Bronchial epithelial cell (primary cell): ENCODE results near the gene USP5. TPM values are rescaled to one million over a fixed set of nuclear protein-coding genes. Genes with fewer than 3 reads are reported as not detected.
"Not testable (repeated sequence)": the region's sequence is repeated elsewhere in the genome, so short reads cannot be mapped to it uniquely, and the experiment has no call there.

ENCODE experiments used
- DNase-seq: peaks from one replicate; pipeline ENCODE4 v3.0.0-alpha.2; 2010; ENCODE audit warnings: low read depth
- FAIRE-seq: peaks from 2 replicates; lab custom pipeline; 2011; peaks lifted over from hg19 to GRCh38; lab: Jason Lieb, UNC
- H3K27me3 ChIP-seq: 2 replicates; pipeline ENCODE4 v1.5.1; 2011; ENCODE audit warnings: low read length; ENCODE audit not compliant: control insufficient read depth, insufficient read depth
- H3K36me3 ChIP-seq: 2 replicates; pipeline ENCODE4 v1.5.1; 2011; ENCODE audit warnings: low read length; ENCODE audit not compliant: control insufficient read depth, insufficient read depth
- H3K4me3 ChIP-seq: 2 replicates; pipeline ENCODE4 v1.5.1; 2011; ENCODE audit warnings: mild to moderate bottlenecking, low read depth, low read length, control low read depth
- CTCF ChIP-seq: IDR thresholded peaks from 2 replicates; pipeline ENCODE4 v1.5.1; 2011; ENCODE audit warnings: mild to moderate bottlenecking, moderate library complexity, low read length, control low read depth, inconsistent platforms; ENCODE audit not compliant: insufficient read depth, severe bottlenecking
- total RNA-seq: library from RNA; depleted of rRNA; stranded (reverse); fragments of >200 nt; gene quantifications from 2 replicates; pipeline ENCODE4 v1.2.1, GENCODE V29; 2014

Gene USP5
- total RNA-seq, 1 donor from 2014 or later: 45.0 TPM

GRCh38 chr12:6883252-6883651 lies 31.3 kb downstream of the USP5 start:
- no peak overlapping the region for H3K4me3 ChIP-seq
- no peak for DNase-seq
- H3K27me3 ChIP-seq: no peaks in the 10 kb centered on the region
- no peak for TF ChIP-seq CTCF
- no peaks in the 10 kb centered on the region for H3K36me3 ChIP-seq
- no peak for FAIRE-seq

- no peaks in the 10 kb centered on the region for H3K36me3 ChIP-seq
- no peak overlapping the region for H3K4me3 ChIP-seq
- no peak for TF ChIP-seq CTCF
- DNase-seq (no peak), FAIRE-seq (no peak)
- H3K27me3 ChIP-seq: no peaks in the 10 kb centered on the region
Observed at GRCh38 chr12:6883683-6884082, 31.7 kb downstream of the USP5 start.

DNA sequence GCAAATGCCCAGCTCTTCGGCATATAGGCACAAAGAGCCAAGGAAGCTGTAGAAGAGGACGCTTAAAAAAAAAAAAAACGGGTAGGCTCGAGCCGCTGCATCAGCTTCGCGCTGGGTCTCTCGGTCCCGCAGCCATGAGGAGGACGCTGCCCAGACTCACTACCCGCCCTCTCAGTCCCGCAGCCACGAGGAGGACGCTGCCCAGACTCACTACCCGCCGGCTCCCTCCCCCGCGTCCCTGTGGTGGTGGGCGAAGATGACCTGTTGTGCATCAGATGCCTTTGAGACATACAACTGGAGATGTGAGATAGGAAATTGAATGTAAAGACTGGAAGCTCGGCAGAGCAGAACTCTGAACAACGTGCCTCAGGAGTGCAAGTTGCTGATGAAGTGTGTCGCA lies 32.6 kb downstream of the USP5 start:
- Histone ChIP-seq H3K27me3 (no peaks in the 10 kb centered on the region), H3K4me3 (no peak overlapping the region), H3K36me3 (no peaks in the 10 kb centered on the region)
- DNase-seq: no peak
- no peak for FAIRE-seq
- no peak for TF ChIP-seq CTCF

DNA sequence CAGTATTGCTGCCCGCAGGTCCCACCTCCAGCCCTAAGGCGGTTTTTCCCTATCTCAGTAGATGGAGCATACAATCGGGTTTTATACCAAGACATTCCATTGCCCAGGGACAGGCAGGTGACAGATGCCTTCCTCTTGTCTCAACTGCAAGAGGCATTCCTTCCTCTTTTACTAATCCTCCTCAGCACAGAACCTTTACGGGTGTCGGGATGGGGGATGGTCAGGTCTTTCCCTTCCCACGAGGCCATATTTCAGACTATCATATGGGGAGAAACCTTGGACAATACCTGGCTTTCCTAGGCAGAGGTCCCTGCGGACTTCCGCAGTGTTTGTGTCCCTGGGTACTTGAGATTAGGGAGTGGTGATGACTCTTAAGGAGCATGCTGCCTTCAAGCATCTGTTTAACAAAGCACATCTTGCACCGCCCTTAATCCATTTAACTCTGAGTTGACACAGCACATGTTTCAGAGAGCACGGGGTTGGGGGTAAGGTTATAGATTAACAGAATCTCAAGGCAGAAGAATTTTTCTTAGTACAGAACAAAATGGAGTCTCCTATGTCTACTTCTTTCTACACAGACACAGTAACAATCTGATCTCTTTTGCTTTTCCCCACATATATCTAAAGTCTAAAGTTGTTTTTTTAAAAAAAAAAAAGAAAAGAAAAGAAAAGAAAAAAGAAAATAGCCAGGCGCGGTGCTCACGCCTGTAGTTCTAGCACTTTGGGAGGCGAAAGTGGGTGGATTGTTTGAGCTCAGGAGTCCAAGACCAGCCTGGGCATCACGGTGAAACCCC lies 34.5 kb downstream of the USP5 start:
- not testable (repeated sequence) for H3K36me3 ChIP-seq, DNase-seq, H3K27me3 ChIP-seq, H3K4me3 ChIP-seq, FAIRE-seq

DNA sequence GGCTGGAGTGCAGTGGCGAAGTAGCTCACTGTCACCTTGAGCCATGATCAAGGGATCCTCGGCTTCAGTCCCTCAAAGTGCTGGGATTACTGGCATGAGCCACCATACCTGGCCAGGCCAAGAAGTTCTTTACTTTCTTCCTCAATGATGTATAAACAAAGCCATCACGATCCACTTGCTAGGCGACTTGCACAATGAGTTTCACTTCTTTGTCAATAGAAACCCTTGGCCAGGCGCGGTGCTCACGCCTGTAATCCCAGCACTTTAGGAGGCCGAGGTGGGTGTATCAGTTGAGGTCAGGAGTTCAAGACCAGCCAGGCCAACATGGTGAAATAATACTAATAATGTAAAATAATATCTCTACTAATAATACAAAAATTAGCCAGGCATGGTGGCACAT lies 35.5 kb downstream of the USP5 start:
- DNase-seq: no peak
- Histone ChIP-seq H3K36me3 (no peaks in the 10 kb centered on the region), H3K4me3 (no peak overlapping the region), H3K27me3 (no peaks in the 10 kb centered on the region)
- TF ChIP-seq CTCF: no peak
- FAIRE-seq: no peak

GRCh38 chr12:6888360-6888759 lies 36.4 kb downstream of the USP5 start:
- no peak for TF ChIP-seq CTCF
- H3K4me3 ChIP-seq: no peak overlapping the region
- FAIRE-seq (no peak), DNase-seq (peak; percentile 52)
- no peaks in the 10 kb centered on the region for H3K27me3 ChIP-seq
- H3K36me3 ChIP-seq: no peaks in the 10 kb centered on the region

GRCh38 chr12:6888794-6889193 lies 36.8 kb downstream of the USP5 start:
- DNase-seq, H3K27me3 ChIP-seq, H3K36me3 ChIP-seq, FAIRE-seq, H3K4me3 ChIP-seq: not testable (repeated sequence)

DNA sequence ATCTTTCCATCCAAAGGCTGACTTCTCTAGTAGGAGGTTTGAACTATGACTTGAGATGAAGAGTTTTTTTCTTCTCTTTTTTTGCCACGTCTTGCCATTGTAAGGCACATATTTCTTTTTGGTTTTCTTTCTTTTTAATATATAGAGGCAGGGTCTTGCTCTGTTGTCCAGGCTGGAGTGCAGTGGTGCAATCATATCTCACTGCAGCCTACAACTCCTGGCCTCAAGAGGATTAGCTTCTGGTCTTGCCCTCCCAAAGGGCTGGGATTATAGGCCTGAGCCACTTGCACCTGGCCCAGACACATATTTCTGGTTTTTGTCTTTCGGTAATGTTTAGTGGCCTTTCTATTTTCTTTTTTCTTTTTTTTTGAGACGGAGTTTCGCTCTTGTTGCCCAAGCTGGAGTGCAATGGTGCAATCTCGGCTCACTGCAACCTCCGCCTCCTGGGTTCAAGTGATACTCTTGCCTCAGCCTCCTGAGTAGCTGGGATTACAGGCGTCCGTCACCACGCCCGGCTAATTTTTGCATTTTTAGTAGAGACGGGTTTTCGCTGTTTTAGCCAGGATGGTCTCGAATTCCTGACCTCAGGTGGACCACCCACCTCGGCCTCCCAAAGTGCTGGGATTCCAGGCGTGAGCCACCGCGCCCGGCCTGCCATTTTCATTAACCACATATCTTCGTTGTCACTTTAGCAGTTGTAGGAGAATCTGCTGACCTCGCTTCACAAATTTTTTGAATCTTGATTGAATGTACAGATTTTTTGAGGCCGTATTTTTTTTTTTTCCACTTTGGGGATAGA lies 38.0 kb downstream of the USP5 start:
- not testable (repeated sequence) for DNase-seq, H3K27me3 ChIP-seq, H3K36me3 ChIP-seq, H3K4me3 ChIP-seq, FAIRE-seq
